DMS 273 (cell line): ENCODE results near the gene VARS2.

Source experiments
- DNase-seq: peaks from one replicate; lab custom pipeline; 2025; ENCODE audit not compliant: unreplicated experiment; lab: John Stamatoyannopoulos, UW

Gene VARS2

GRCh38 chr6:30928677-30929076 lies 14.6 kb downstream of the VARS2 start:
- no peak for DNase-seq

- DNase-seq: no peak
Measured at GRCh38 chr6:30930506-30930905, 16.5 kb downstream of the VARS2 start.

DNA sequence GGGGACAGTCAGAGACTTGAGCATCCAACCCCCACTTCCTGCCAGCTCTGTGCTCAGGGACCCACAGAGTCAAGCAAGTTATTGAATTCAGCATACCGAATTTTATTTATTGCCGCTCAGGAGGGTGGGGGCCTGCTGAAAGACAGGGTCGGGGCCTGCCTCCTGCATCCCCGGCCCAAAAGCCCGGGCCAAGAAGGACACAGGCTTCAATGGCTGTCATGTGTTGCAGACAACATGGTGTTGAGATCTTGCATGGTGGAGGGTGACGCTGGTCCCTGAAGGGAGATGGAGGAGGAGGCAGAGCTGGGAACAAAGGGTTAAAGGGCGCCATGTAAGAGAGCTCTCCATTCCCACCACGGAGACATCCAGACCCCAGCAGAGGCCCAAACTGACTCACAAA lies 17.2 kb downstream of the VARS2 start:
- no peak for DNase-seq

- no peak for DNase-seq
Measured at GRCh38 chr6:30931969-30932645, 18.1 kb downstream of the VARS2 start, which contains the start of gene SFTA2. SFTA2 (minus strand) TSS chr6:30932170; CDS start chr6:30932096, 74 bp downstream.

DNA sequence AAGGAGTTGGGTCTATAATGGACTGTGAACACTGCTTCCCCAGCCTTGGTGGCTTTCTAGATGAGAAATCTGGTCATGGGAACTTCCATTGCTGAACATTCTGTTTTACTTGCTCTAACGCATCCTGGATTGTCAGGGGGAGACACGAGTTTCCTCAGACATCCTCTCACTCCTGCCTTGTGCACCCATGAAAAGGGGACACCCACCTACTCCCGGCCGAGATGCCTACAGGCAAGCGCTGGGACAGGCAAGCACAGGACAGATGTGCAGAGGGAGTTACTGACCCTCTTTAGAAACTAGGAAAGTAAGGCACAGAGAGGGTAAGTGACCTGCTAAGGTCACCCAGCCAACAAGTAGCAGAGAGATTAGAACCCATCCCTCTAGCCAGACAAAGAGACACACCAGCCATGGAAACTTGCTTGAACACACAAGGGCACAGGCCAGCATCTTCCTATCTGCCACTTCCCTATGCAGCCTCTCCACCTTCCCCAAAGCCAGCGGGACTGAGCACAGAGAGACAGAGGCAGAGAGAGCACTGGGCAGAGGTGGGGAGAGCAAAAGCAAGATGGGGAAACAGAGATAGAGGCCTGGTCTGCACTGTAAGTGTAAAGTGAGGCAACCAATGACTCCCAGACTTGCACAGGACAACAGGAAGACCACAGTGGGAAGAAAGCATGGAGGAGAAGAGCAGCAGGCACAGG lies 18.8 kb downstream of the VARS2 start:
- DNase-seq: no peak

- DNase-seq: peak; percentile 13
Measured at GRCh38 chr6:30935018-30935417, 21.0 kb downstream of the VARS2 start.

DNA sequence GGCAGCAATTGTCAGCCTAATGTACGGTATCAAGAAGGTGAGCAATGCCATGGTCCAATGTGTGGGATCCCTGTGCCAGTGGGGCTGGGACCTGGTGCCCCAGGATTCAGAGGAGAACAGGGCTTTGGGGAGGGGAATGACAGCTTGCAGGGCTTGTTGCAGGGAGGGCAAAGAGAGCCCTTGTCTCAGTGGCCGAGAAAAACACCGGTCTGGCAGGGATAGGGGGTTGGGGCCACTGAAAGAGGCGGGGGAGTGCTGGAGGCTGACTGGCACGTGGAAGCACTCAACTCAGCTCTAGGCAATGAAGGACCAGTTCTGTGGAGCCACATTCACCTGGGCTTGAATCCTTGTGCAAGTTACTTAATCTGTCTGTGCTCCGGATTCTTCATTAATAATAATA lies 23.2 kb downstream of the VARS2 start:
- DNase-seq: no peak

DNA sequence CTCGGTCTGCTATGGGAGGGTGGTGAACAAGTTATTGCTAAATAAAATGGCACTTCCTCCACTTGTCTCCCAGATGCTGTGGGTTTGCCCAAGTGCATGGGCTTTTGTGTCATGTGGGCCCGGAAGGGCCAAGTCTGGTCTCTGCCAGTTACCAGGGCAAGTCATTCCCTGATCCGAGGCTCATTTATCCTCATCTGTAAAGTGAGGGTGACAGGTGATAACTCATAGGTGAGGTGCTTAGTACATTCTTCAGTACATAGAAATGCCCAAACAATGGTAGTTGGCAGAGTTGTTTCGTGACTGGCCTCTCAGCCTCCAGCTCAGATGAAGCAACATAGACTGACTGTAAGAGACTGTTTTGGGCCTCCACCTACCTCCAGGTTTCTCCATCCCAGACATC lies 24.7 kb downstream of the VARS2 start:
- no peak for DNase-seq

DNA sequence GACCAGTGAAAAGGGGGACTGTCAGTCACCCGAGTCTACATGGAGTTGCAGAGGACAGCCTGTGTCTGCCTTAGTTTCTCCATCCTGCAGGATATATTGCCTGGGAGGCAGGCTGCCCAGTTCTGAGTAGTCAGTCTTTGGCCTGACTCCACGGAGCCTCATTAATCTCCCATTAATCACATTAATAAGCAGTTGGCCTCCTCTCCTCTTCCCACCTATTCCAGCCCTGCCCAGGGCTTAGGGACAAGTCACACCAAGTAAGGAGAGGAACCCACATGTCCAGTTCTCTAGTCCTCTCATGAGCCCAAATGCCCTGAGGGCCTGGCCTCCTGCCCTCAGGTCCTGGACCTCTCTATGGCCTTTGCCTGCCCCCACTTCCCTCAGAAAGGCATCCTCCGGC lies 25.4 kb downstream of the VARS2 start:
- DNase-seq: peak; percentile 14

DNA sequence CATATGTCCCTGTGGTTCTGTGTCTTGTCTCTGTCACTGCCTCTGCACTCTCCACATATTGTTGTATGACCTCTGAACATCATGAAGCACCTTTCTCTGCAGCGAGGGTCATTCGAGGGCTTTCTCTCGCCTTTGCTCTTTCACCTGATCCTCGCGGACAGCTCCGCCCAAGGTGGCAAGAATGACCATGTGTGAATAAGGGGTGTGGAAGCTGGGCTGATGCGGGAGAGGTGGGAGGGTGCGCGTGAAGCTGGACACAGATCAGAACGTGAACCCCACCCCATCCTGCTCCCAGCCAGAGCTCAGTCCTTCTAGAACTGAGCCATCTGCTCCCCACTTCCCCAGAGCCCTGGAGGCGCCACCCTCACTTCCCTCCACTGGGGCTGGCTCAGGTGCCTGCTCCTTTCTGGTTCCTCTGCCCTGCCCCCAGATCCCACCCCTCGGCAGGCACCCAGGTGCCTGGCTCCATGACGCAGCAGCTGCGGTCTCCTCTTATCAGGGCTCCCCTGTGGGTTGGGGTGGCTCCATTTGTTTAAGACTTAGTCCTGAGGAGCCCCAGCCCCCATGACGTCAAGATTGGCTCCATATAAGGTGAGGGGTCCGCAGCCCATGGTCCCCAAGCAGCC lies 26.4 kb downstream of the VARS2 start, which contains the start of gene MUCL3:
MUCL3 (plus strand) TSS at position 613 of the 626 bp plus-strand sequence. CDS start 27 bp downstream, outside the sequence.
- no peak for DNase-seq

DNA sequence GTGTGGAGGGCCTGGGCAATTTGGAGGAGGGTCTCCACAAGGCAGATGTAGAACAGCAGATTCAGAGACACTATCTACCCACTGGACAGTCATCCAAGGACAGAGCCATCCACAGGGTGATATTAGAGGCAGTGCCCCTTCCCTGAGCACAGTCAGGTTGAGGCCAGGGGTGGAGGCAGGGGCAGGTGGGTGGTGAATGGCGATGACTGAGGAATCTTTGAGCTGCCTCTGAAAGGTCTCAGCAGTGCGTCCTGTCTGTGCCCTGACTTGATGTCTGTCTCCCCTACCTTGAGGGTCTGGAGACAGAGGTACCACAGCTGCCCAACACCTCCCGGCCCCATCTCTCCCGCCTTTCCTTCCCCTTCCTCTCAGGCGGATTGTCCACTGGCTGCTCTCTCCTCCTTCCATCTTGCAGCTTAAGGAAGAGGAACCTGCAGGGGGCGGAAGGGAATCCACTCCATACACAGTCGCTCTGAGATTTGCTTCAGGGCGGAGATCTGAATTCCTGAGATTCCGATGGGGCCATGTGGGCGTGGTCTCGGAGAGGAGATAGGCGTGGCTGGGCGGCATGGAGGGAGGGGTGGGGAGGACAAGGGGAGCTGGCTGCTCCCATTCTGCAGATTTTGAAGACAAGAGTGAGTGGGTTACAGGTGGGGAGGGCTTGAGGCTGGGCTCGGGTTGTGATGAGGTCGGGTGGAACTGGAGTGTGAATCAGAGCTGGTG lies 28.5 kb downstream of the VARS2 start:
- DNase-seq: peak; percentile 70

DNA sequence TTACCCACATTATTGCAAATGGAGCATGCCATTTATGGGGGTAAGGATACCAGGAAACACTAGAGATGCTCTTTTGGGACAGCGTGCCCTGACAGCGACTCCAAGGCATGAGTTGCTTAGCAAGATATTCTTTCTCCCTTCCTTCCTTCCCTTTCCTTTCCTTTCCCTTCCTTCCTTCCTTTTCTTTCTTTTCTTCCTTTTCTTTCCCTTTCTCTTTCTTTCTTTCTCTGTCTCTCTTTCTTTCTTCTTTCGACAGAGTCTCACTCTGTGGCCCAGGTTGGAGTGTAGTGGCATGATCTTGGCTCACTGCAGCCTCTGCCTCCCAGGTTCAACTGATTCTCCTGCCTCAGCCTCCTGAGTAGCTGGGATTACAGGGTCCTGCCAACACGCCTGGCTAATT lies 30.0 kb downstream of the VARS2 start:
- DNase-seq: no peak

DNA sequence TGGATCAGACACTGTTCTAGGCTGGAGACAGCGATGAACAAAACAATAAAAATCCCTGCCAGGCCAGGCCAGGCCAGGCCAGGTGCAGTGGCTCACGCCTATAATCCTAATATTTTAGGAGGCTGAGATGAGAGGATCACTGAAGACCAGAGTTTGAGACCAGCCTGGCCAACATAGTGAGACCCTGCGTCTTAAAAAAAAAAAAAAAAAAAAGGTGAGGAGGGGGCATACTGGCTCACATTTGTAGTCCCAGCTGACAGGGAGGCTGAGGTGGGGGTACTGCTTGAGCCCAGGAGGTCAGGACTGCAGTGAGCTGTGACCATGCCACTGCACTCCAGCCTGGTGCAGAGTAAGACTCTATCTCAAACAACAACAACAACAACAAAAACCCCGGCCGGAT lies 31.2 kb downstream of the VARS2 start:
- DNase-seq: no peak

GRCh38 chr6:30947231-30947630 lies 33.2 kb downstream of the VARS2 start:
- DNase-seq: no peak

DNA sequence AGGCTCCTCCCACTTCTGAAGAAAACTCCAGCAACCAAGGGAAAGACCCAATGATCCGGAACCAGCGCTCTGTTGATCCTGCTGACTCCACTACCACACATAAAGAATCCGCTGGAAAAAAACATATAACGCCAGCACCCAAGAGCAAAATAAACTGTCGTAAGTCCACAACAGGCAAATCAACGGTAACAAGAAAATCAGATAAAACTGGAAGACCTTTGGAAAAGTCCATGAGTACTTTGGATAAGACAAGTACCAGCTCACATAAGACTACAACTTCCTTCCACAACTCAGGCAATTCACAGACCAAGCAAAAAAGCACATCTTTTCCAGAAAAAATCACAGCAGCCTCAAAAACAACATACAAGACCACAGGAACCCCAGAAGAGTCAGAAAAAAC lies 34.8 kb downstream of the VARS2 start:
- DNase-seq: no peak

- no peak for DNase-seq
Measured at GRCh38 chr6:30951907-30952469, 38.0 kb downstream of the VARS2 start.

GRCh38 chr6:30954631-30955366 lies 40.8 kb downstream of the VARS2 start:
- DNase-seq: no peak

DNA sequence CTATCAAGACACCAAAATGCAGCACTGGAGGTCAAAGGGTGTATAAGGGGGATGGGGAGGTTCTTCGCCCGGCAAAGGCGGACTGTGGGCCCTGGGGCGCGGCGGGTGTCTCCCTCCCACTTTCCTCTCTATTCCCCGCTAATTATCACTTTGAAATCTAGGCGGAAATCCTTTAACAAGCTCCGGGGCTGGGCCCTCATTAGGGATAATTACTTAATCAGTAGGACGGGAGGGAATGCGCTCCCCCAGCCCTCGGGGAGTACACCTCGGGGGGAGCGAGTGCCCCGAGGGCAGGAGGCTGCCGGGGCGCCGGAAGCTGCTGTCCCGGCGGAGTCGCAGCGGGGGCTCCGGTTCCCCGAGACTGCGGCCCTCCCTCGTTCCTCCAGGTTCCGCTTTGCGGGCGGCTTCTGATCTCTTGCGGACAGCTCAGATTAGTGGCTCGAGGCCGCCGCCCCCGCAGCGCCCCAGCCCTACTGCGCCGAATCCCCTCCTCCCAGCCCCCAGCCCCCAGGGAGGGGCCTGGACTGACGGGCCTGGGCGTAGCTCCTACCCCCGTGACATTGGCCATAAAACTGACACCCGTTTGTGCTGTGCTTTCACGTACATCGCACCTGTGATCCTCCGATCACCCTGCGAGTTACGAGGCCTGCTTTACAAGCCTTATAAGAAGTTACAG lies 41.5 kb downstream of the VARS2 start:
- peak; percentile 77 for DNase-seq

DNA sequence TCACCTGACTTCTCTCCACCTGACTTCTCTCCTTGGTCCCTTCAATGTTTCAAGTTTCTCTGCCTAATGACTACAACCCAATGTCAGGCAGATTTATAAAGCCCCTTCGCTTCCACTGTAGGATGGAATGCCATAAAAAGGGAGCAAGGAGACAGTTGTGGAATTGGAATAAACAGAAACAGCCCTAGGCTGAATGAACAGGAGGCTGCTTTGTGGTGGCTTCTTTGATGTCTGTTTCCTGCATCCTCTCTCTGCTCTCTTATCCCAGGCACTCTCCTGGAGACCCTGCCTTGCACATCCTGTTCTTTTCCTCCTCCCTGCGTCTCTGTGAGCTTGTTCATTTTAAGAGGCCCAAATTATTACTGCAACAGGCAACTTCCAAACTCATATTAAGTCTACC lies 43.7 kb downstream of the VARS2 start:
- no peak for DNase-seq
